Epidermal melanocyte (primary cell): ENCODE results near the gene HGF.
A peak's percentile ranks its signal among the peaks of the same experiment; 100 is the strongest.
"Not testable (repeated sequence)": the region's sequence is repeated elsewhere in the genome, so short reads cannot be mapped to it uniquely, and the experiment has no call there.

ENCODE experiments used
- DNase-seq: peaks from one replicate; pipeline ENCODE4 v3.0.0; 2011; ENCODE audit warnings: low spot score; ENCODE audit not compliant: insufficient read length

HGF gene

GRCh38 chr7:81769891-81770727 is at the start of gene HGF:
Gene HGF (minus strand): TSS chr7:81770047. CDS start chr7:81769971, 76 bp downstream.
- peak; percentile 24 for DNase-seq

- DNase-seq, result no peak
Observed at GRCh38 chr7:81816312-81816711, 46.5 kb upstream of the HGF start.

- DNase-seq, result not testable (repeated sequence)
Observed at GRCh38 chr7:81812866-81813476, 43.1 kb upstream of the HGF start.

- no peak for DNase-seq
Observed at GRCh38 chr7:81811956-81812865, 42.4 kb upstream of the HGF start.

GRCh38 chr7:81810476-81811155 is 40.8 kb upstream of the HGF start:
- DNase-seq, result no peak

- DNase-seq, result not testable (repeated sequence)
Observed at GRCh38 chr7:81808310-81808709, 38.5 kb upstream of the HGF start.

- no peak for DNase-seq
Observed at GRCh38 chr7:81803267-81803666, 33.4 kb upstream of the HGF start.

GRCh38 chr7:81802251-81802650 is 32.4 kb upstream of the HGF start:
- no peak for DNase-seq

GRCh38 chr7:81801532-81801931 is 31.7 kb upstream of the HGF start:
- no peak for DNase-seq

GRCh38 chr7:81791568-81792518 is 22.0 kb upstream of the HGF start:
- no peak for DNase-seq

GRCh38 chr7:81790686-81791085 is 20.8 kb upstream of the HGF start:
- DNase-seq, result no peak

GRCh38 chr7:81790120-81790500 is 20.3 kb upstream of the HGF start:
- DNase-seq, result no peak

- DNase-seq, result no peak
Observed at GRCh38 chr7:81789406-81790119, 19.7 kb upstream of the HGF start.

GRCh38 chr7:81788246-81788645 is 18.4 kb upstream of the HGF start:
- DNase-seq, result no peak

GRCh38 chr7:81783818-81784217 is 14.0 kb upstream of the HGF start:
- no peak for DNase-seq

GRCh38 chr7:81780914-81781693 is 11.3 kb upstream of the HGF start:
- no peak for DNase-seq

- DNase-seq, result no peak
Observed at GRCh38 chr7:81779706-81780105, 9.9 kb upstream of the HGF start.

- DNase-seq, result no peak
Observed at GRCh38 chr7:81777697-81778096, 7.8 kb upstream of the HGF start.
